ENCODE data around the gene MYO9A.

DNA sequence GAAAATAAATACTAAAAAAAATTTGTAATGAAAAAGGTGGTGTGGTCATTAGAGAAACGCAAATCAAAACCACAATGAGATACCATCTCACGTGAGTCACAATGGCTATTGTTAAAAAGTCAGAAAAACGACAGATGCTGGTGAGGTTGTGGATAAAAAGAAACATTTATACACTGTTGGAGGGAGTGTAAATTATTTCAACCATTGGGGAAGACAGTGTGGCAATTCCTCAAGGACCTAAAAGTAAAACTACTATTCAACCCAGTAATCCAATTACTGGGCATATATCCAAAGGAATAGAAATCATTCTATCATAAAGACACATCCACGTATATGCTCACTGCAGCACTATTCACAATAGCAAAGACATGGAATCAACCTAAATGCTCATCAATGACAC is 120.3 kb downstream of the MYO9A start:
- no peak for TF ChIP-seq CTCF (IDR thresholded peaks at IDR 0.05)
- no peak for TF ChIP-seq EZH2phosphoT487 (IDR thresholded peaks at IDR 0.05)
- TF ChIP-seq EZH2 (IDR thresholded peaks at IDR 0.05), result no peak

Measured in neural progenitor cell (in vitro differentiated cells).